Measurements from ENCODE around the gene LGR6.

Gene LGR6

GRCh38 chr1:202293569-202293968 lies 100.0 kb downstream of the LGR6 start:
- H3F3A ChIP-seq (ENCODE audit: insufficient read depth, low read length): no peaks in the 10 kb centered on the region
- H2AFZ ChIP-seq (ENCODE audit: low read length): no peak overlapping the region
- no peak overlapping the region for H3K4me2 ChIP-seq (ENCODE audit: low read length)
- no peaks in the 10 kb centered on the region for H3K36me3 ChIP-seq (ENCODE audit: insufficient read depth, low read length)
- H3K27ac ChIP-seq (ENCODE audit: low read depth, low read length, poor library complexity, severe bottlenecking): no peak overlapping the region
- H4K20me1 ChIP-seq (ENCODE audit: insufficient read depth, low read length): no peaks in the 10 kb centered on the region
- H3K9ac ChIP-seq (ENCODE audit: low read length): no peak overlapping the region
- H3K9me2 ChIP-seq (ENCODE audit: low read depth, low read length): no peaks in the 10 kb centered on the region
- H3K9me3 ChIP-seq (ENCODE audit: low read length): no peaks in the 10 kb centered on the region
- 0 out of 2 replicates have a peak, but pooled peaks cover 4% of the 10 kb centered on the region for H3K27me3 ChIP-seq (ENCODE audit: insufficient read depth, low read length)
- H3K79me2 ChIP-seq (ENCODE audit: insufficient read depth, low read length): no peaks in the 10 kb centered on the region
- no peak overlapping the region for H3K4me3 ChIP-seq (ENCODE audit: low read depth, low read length, poor library complexity, severe bottlenecking)
- no peaks in the 10 kb centered on the region for H3K4me1 ChIP-seq (ENCODE audit: insufficient read depth, low read length, severe bottlenecking)
- no peak for TF ChIP-seq EZH2 (IDR thresholded peaks at IDR 0.05; ENCODE audit: borderline replicate concordance, low read length)
- TF ChIP-seq, protein P1, sequence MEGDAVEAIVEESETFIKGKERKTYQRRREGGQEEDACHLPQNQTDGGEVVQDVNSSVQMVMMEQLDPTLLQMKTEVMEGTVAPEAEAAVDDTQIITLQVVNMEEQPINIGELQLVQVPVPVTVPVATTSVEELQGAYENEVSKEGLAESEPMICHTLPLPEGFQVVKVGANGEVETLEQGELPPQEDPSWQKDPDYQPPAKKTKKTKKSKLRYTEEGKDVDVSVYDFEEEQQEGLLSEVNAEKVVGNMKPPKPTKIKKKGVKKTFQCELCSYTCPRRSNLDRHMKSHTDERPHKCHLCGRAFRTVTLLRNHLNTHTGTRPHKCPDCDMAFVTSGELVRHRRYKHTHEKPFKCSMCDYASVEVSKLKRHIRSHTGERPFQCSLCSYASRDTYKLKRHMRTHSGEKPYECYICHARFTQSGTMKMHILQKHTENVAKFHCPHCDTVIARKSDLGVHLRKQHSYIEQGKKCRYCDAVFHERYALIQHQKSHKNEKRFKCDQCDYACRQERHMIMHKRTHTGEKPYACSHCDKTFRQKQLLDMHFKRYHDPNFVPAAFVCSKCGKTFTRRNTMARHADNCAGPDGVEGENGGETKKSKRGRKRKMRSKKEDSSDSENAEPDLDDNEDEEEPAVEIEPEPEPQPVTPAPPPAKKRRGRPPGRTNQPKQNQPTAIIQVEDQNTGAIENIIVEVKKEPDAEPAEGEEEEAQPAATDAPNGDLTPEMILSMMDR (IDR thresholded peaks at IDR 0.05; ENCODE audit: low read length): no peak

DNA sequence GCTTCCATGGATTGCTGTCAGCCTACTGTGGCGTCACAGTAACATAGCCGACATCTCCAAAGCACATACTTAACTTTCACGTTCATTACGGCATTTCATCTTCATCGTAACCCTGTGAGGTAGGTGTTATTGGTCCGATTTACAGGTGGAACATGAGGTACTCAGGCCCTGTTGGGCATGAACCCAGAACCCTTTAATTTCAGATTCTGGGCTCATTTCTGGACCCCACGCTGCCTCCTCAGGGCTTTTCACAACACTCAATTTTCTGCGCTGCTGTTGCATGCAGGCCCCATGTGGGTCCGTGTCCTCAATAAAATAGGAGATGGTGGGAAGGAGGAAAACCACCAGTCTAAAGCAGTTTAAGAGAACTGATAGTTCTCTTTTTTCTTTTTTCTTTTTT lies 108.6 kb downstream of the LGR6 start:
- H3K36me3 ChIP-seq (ENCODE audit: insufficient read depth, low read length): no peaks in the 10 kb centered on the region
- no peak overlapping the region for H3K9ac ChIP-seq (ENCODE audit: low read length)
- peaks cover 5% of the 10 kb centered on the region; the same call in 1 of the 2 replicates for H3K27me3 ChIP-seq (ENCODE audit: insufficient read depth, low read length)
- TF ChIP-seq, protein P1 (IDR thresholded peaks at IDR 0.05; ENCODE audit: low read length): no peak
- TF ChIP-seq EZH2 (IDR thresholded peaks at IDR 0.05; ENCODE audit: borderline replicate concordance, low read length): no peak
- H2AFZ ChIP-seq (ENCODE audit: low read length): no peak overlapping the region
- H3F3A ChIP-seq (ENCODE audit: insufficient read depth, low read length): no peaks in the 10 kb centered on the region
- H3K4me1 ChIP-seq (ENCODE audit: insufficient read depth, low read length, severe bottlenecking): no peaks in the 10 kb centered on the region
- no peak overlapping the region for H3K4me2 ChIP-seq (ENCODE audit: low read length)
- no peaks in the 10 kb centered on the region for H3K79me2 ChIP-seq (ENCODE audit: insufficient read depth, low read length)
- H3K9me2 ChIP-seq (ENCODE audit: low read depth, low read length): no peaks in the 10 kb centered on the region
- H4K20me1 ChIP-seq (ENCODE audit: insufficient read depth, low read length): no peaks in the 10 kb centered on the region
- no peak overlapping the region for H3K4me3 ChIP-seq (ENCODE audit: low read depth, low read length, poor library complexity, severe bottlenecking)
- H3K9me3 ChIP-seq (ENCODE audit: low read length): no peaks in the 10 kb centered on the region
- no peak overlapping the region for H3K27ac ChIP-seq (ENCODE audit: low read depth, low read length, poor library complexity, severe bottlenecking)

- H3K27ac ChIP-seq (ENCODE audit: low read depth, low read length, poor library complexity, severe bottlenecking): no peak overlapping the region
- H3K27me3 ChIP-seq (ENCODE audit: insufficient read depth, low read length): peaks cover 5% of the 10 kb centered on the region; the same call in 1 of the 2 replicates
- H3K4me1 ChIP-seq (ENCODE audit: insufficient read depth, low read length, severe bottlenecking): no peaks in the 10 kb centered on the region
- no peaks in the 10 kb centered on the region for H3K9me2 ChIP-seq (ENCODE audit: low read depth, low read length)
- no peaks in the 10 kb centered on the region for H4K20me1 ChIP-seq (ENCODE audit: insufficient read depth, low read length)
- no peak overlapping the region for H3K9ac ChIP-seq (ENCODE audit: low read length)
- no peaks in the 10 kb centered on the region for H3F3A ChIP-seq (ENCODE audit: insufficient read depth, low read length)
- TF ChIP-seq, protein P1 (IDR thresholded peaks at IDR 0.05; ENCODE audit: low read length): no peak
- TF ChIP-seq EZH2 (IDR thresholded peaks at IDR 0.05; ENCODE audit: borderline replicate concordance, low read length): no peak
- no peak overlapping the region for H3K4me3 ChIP-seq (ENCODE audit: low read depth, low read length, poor library complexity, severe bottlenecking)
- no peaks in the 10 kb centered on the region for H3K79me2 ChIP-seq (ENCODE audit: insufficient read depth, low read length)
- H2AFZ ChIP-seq (ENCODE audit: low read length): no peak overlapping the region
- H3K9me3 ChIP-seq (ENCODE audit: low read length): no peaks in the 10 kb centered on the region
- no peaks in the 10 kb centered on the region for H3K36me3 ChIP-seq (ENCODE audit: insufficient read depth, low read length)
- no peak overlapping the region for H3K4me2 ChIP-seq (ENCODE audit: low read length)
Measured at GRCh38 chr1:202304375-202304774, 110.8 kb downstream of the LGR6 start.

Measured in OCI-LY1 (cell line).